ENCODE measurements around the gene ACD. TPM values are rescaled to one million over a fixed set of nuclear protein-coding genes. Genes with fewer than 3 reads are reported as not detected.

The ACD gene
- total RNA-seq, 2 donors from 2014 or later, result 11.8 to 27.5 TPM

DNA sequence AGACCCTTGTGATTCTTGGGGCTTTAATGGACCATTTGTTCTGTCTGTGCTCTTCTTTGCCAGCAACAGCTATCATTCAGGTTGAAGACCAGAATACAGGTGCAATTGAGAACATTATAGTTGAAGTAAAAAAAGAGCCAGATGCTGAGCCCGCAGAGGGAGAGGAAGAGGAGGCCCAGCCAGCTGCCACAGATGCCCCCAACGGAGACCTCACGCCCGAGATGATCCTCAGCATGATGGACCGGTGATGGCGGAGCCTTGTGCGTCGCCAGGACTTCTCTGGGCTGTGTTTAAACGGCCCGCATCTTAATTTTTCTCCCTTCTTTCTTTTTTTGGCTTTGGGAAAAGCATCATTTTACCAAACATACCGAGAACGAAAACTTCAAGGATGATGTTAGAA is 22.4 kb downstream of the ACD start:
- H3K27me3 ChIP-seq, result no peaks in the 10 kb centered on the region
- no peak overlapping the region for H3K27ac ChIP-seq
- intact Hi-C loops (cut with DNase I), result no loop called here
- no peak overlapping the region for H3K4me3 ChIP-seq
- no peak for DNase-seq
- TF ChIP-seq, protein P1, sequence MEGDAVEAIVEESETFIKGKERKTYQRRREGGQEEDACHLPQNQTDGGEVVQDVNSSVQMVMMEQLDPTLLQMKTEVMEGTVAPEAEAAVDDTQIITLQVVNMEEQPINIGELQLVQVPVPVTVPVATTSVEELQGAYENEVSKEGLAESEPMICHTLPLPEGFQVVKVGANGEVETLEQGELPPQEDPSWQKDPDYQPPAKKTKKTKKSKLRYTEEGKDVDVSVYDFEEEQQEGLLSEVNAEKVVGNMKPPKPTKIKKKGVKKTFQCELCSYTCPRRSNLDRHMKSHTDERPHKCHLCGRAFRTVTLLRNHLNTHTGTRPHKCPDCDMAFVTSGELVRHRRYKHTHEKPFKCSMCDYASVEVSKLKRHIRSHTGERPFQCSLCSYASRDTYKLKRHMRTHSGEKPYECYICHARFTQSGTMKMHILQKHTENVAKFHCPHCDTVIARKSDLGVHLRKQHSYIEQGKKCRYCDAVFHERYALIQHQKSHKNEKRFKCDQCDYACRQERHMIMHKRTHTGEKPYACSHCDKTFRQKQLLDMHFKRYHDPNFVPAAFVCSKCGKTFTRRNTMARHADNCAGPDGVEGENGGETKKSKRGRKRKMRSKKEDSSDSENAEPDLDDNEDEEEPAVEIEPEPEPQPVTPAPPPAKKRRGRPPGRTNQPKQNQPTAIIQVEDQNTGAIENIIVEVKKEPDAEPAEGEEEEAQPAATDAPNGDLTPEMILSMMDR (IDR thresholded peaks at IDR 0.05), result no peak
- no peak overlapping the region for H3K9ac ChIP-seq (ENCODE audit: low read depth in 2 of 2, low read length in 2 of 2)
- H3K9me3 ChIP-seq, result no peaks in the 10 kb centered on the region
- H3K4me1 ChIP-seq, result no peaks in the 10 kb centered on the region
- peaks cover 8% of the 10 kb centered on the region for H3K36me3 ChIP-seq

DNA sequence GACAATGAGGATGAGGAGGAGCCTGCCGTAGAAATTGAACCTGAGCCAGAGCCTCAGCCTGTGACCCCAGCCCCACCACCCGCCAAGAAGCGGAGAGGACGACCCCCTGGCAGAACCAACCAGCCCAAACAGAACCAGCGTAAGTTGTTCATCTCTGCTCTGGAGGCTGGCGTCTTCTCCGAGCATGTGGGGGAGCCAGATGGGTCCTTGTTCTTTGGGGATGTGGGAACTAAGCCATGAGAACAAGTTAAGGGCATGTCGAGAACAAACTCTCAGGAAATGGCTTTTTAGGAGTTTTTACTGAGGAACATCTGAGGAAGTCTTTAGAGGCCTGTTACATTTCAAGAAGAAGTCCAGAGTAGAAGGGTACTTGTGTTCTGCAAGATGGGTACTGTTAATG is 23.3 kb downstream of the ACD start:
- H3K9ac ChIP-seq (ENCODE audit: low read depth in 2 of 2, low read length in 2 of 2), result no peak overlapping the region
- intact Hi-C loops (cut with DNase I), result no loop called here
- H3K36me3 ChIP-seq, result peaks cover 8% of the 10 kb centered on the region
- no peak for DNase-seq
- no peaks in the 10 kb centered on the region for H3K4me1 ChIP-seq
- no peak overlapping the region for H3K4me3 ChIP-seq
- no peaks in the 10 kb centered on the region for H3K27me3 ChIP-seq
- H3K9me3 ChIP-seq, result no peaks in the 10 kb centered on the region
- no peak overlapping the region for H3K27ac ChIP-seq
- TF ChIP-seq, protein P1 (IDR thresholded peaks at IDR 0.05), result no peak

DNA sequence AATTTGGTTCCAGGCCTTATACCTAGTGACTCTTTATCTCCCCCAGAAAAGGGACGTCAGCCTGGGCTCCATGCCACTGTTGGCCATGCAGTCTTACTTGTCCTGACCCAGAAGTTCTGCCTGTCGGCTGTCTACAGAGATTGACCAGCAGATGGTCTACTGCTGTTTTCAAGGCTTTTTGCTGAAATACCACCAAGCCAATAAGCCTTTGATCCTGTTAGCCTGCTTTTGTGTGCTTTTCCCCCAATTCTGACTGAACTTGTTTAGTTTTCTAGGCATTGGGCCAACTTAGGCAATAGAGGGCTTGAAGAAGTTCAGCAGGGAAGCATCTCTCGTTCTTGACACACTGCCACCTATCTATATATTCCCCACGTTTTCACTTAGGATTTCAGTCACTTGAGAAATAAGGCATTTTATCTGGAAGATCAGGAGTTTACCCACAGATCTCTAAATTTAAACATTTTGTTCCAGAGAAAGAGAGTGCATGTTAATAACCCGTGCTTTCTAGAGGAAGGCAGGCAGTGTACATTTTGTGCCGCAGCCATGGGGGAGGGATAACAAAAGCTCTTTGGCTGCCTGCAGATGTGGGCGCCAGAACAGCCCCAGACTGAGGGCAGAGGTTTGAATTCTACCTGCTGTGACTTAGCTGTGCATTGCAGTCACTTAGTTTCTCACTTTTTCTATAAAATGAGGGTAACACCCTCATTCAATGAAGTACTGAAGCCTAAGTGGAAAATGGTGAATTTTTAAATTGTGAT is 27.5 kb downstream of the ACD start:
- TF ChIP-seq, protein P1 (IDR thresholded peaks at IDR 0.05), result no peak
- Histone ChIP-seq H3K27ac (no peak overlapping the region), H3K36me3 (peaks cover 13% of the 10 kb centered on the region), H3K4me1 (no peaks in the 10 kb centered on the region), H3K9ac (ENCODE audit: low read depth in 2 of 2, low read length in 2 of 2) (no peak overlapping the region), H3K4me3 (no peak overlapping the region), H3K27me3 (no peaks in the 10 kb centered on the region), H3K9me3 (no peaks in the 10 kb centered on the region)
- intact Hi-C loops (cut with DNase I), result no loop called here
- no peak for DNase-seq

DNA sequence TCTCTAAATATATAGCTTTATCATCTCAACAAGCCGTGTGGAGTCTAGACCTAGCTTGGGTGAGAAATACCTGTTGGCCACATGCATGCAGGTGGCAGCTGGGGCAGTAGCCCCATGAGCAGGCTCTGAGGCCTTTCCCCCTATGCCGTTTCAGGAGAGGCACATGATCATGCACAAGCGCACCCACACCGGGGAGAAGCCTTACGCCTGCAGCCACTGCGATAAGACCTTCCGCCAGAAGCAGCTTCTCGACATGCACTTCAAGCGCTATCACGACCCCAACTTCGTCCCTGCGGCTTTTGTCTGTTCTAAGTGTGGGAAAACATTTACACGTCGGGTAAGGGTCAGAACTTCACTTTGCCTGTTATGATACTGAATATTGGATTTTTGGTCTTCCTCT is 31.8 kb downstream of the ACD start:
- intact Hi-C loops (cut with DNase I), result no loop called here
- Histone ChIP-seq H3K27me3 (no peaks in the 10 kb centered on the region), H3K4me3 (no peak overlapping the region), H3K36me3 (peaks cover 22% of the 10 kb centered on the region), H3K4me1 (no peaks in the 10 kb centered on the region), H3K27ac (no peak overlapping the region), H3K9ac (ENCODE audit: low read depth in 2 of 2, low read length in 2 of 2) (no peak overlapping the region), H3K9me3 (no peaks in the 10 kb centered on the region)
- DNase-seq, result no peak
- TF ChIP-seq, protein P1 (IDR thresholded peaks at IDR 0.05), result no peak

DNA sequence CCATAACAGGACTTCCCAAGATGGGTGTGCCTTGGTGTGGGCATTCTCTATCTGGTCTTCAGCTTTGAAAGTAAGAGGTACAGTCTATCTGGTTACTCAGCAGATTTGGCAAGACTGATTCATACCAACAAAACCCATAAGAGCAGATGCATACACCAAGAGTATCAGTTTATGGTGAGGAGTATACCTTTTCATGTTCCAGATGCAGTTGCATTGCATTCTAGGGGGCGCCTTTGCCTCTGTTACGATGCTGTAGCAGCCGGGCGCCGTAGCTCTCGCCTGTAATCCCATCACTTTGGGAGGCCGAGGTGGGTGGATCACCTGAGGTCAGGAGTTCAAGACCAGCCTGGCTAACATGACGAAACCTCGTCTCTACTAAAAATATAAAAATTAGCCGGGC is 46.3 kb downstream of the ACD start:
- intact Hi-C loops (cut with DNase I), result no loop called here
- no peak overlapping the region for H3K27ac ChIP-seq
- TF ChIP-seq, protein P1 (IDR thresholded peaks at IDR 0.05), result no peak
- peaks cover 5% of the 10 kb centered on the region for H3K36me3 ChIP-seq
- H3K4me1 ChIP-seq, result no peaks in the 10 kb centered on the region
- H3K4me3 ChIP-seq, result no peak overlapping the region
- H3K27me3 ChIP-seq, result no peaks in the 10 kb centered on the region
- H3K9ac ChIP-seq (ENCODE audit: low read depth in 2 of 2, low read length in 2 of 2), result no peak overlapping the region
- DNase-seq, result no peak
- H3K9me3 ChIP-seq, result no peaks in the 10 kb centered on the region

Data from colonic mucosa (tissue), 4 donors.